D721Med (cell line): Measurements from ENCODE around the gene GLRX5.

Experiments used
- DNase-seq: peaks from one replicate; pipeline ENCODE4 v3.0.0; 2011; ENCODE audit warnings: low spot score; ENCODE audit not compliant: insufficient read length
- FAIRE-seq: peaks from 2 replicates; lab custom pipeline; 2011; peaks lifted over from hg19 to GRCh38; lab: Jason Lieb, UNC
- CTCF ChIP-seq: IDR thresholded peaks from 2 replicates; pipeline ENCODE4 v1.5.1; 2012; ENCODE audit warnings: mild to moderate bottlenecking, control low read depth; ENCODE audit not compliant: insufficient read depth; ENCODE audit errors: missing control alignments

Gene GLRX5

GRCh38 chr14:95494456-95494855, 40.4 kb upstream of the GLRX5 start:
- DNase-seq (no peak), FAIRE-seq (no peak)
- no peak for TF ChIP-seq CTCF

GRCh38 chr14:95495076-95495475, 39.8 kb upstream of the GLRX5 start:
- FAIRE-seq: no peak
- DNase-seq: no peak
- TF ChIP-seq CTCF: no peak

- FAIRE-seq (no peak), DNase-seq (no peak)
- no peak for TF ChIP-seq CTCF
Observed at GRCh38 chr14:95495538-95496025, 39.3 kb upstream of the GLRX5 start.

GRCh38 chr14:95496111-95496681, 38.7 kb upstream of the GLRX5 start:
- no peak for DNase-seq
- FAIRE-seq: no peak
- no peak for TF ChIP-seq CTCF

GRCh38 chr14:95496690-95497259, 38.1 kb upstream of the GLRX5 start:
- DNase-seq (no peak), FAIRE-seq (no peak)
- TF ChIP-seq CTCF: no peak

GRCh38 chr14:95497561-95498011, 37.3 kb upstream of the GLRX5 start:
- peak; percentile 52 for DNase-seq
- FAIRE-seq: peak; percentile 16
- TF ChIP-seq CTCF: no peak

GRCh38 chr14:95498622-95499353, 36.1 kb upstream of the GLRX5 start:
- FAIRE-seq (no peak), DNase-seq (no peak)
- no peak for TF ChIP-seq CTCF
